WTC11 (cell line): ENCODE results near the gene LGR4. TPM values are rescaled to one million over a fixed set of nuclear protein-coding genes. Genes with fewer than 3 reads are reported as not detected.

Source experiments
- ATAC-seq: fragments of 200-7000 bp; cut with Tn5 transposase; 2 replicates; pipeline ENCODE4 v1.10.0; 2021; ENCODE audit warnings: mild to moderate bottlenecking, moderate library complexity
- CTCF ChIA-PET: fragments of 300-600 bp; sonication (Branson Sonifier 250); formaldehyde crosslinking; loops from one replicate; lab custom pipeline; 2021; ENCODE audit warnings: antibody characterized with exemption; lab: Charles Lee
- POLR2A ChIA-PET: fragments of 350-600 bp; sonication (Branson Sonifier 250); formaldehyde crosslinking; loops from one replicate; lab custom pipeline; 2021; ENCODE audit warnings: antibody characterized with exemption; lab: Charles Lee
- DNase-seq: peaks from one replicate; pipeline ENCODE4 v3.0.0; 2021; ENCODE audit warnings: low spot score
- H3K27ac Mint-ChIP-seq: 2 replicates; pipeline ENCODE4 v1.8.0; 2021; ENCODE audit warnings: mixed read lengths
- H3K27me3 Mint-ChIP-seq: 2 replicates; pipeline ENCODE4 v1.8.0; 2021; ENCODE audit warnings: low read depth, mild to moderate bottlenecking, moderate library complexity, mixed read lengths
- H3K36me3 Mint-ChIP-seq: 2 replicates; pipeline ENCODE4 v1.8.0; 2021; ENCODE audit warnings: mixed read lengths
- H3K4me1 Mint-ChIP-seq: 2 replicates; pipeline ENCODE4 v1.8.0; 2022; ENCODE audit warnings: mixed read lengths
- H3K4me3 Mint-ChIP-seq: 2 replicates; pipeline ENCODE4 v1.8.0; 2021; ENCODE audit warnings: mild to moderate bottlenecking, moderate library complexity, mixed read lengths
- H3K9me3 Mint-ChIP-seq: 2 replicates; pipeline ENCODE4 v1.8.0; 2021; ENCODE audit warnings: mixed read lengths
- AR ChIP-seq: fragments of 250-450 bp; sonication (Bioruptor Pico); IDR thresholded peaks from 2 replicates; pipeline ENCODE4 v1.9.0; 2021; ENCODE audit warnings: mild to moderate bottlenecking
- ATF3 ChIP-seq: sonication (generic); formaldehyde crosslinking; conservative IDR thresholded peaks from 2 replicates; pipeline ENCODE4 v1.8.1; 2022; ENCODE audit warnings: mild to moderate bottlenecking, missing genetic modification reagents
- CREB1 ChIP-seq: sonication (generic); formaldehyde crosslinking; IDR thresholded peaks from 2 replicates; pipeline ENCODE4 v1.8.0; 2023; ENCODE audit warnings: mild to moderate bottlenecking, missing genetic modification reagents
- CREM ChIP-seq: sonication (generic); formaldehyde crosslinking; IDR thresholded peaks from 2 replicates; pipeline ENCODE4 v1.8.1; 2022; ENCODE audit warnings: mild to moderate bottlenecking, missing genetic modification reagents, moderate library complexity
- CTCF ChIP-seq: fragments of 200-600 bp; IDR thresholded peaks from 2 replicates; pipeline ENCODE4 v1.8.0; 2022; ENCODE audit warnings: antibody characterized with exemption
- E2F5 ChIP-seq: sonication (generic); formaldehyde crosslinking; IDR thresholded peaks from 2 replicates; pipeline ENCODE4 v1.8.1; 2022; ENCODE audit warnings: mild to moderate bottlenecking, moderate library complexity, missing genetic modification reagents
- ELF4 ChIP-seq: sonication (generic); formaldehyde crosslinking; IDR thresholded peaks from 2 replicates; pipeline ENCODE4 v1.8.1; 2022; ENCODE audit warnings: low read depth, mild to moderate bottlenecking, moderate library complexity, missing genetic modification reagents
- EMX1 ChIP-seq: fragments of 250-450 bp; sonication (Bioruptor Pico); IDR thresholded peaks from 2 replicates; pipeline ENCODE4 v1.8.0; 2021; ENCODE audit warnings: mild to moderate bottlenecking
- FOXJ3 ChIP-seq: sonication (generic); formaldehyde crosslinking; IDR thresholded peaks from 2 replicates; pipeline ENCODE4 v1.9.0; 2021; ENCODE audit warnings: missing genetic modification reagents, mild to moderate bottlenecking, borderline replicate concordance
- FOXP1 ChIP-seq: sonication (generic); formaldehyde crosslinking; IDR thresholded peaks from 2 replicates; pipeline ENCODE4 v1.8.0; 2022; ENCODE audit warnings: missing genetic modification reagents, mild to moderate bottlenecking, moderate library complexity, borderline replicate concordance
- GABPB1 ChIP-seq: sonication (generic); formaldehyde crosslinking; IDR thresholded peaks from 2 replicates; pipeline ENCODE4 v1.8.1; 2023; ENCODE audit warnings: mild to moderate bottlenecking, missing genetic modification reagents
- HMGA2 ChIP-seq: fragments of 250-450 bp; sonication (Bioruptor Pico); IDR thresholded peaks from 2 replicates; pipeline ENCODE4 v1.4.0; 2021; ENCODE audit warnings: mild to moderate bottlenecking, moderate library complexity
- JUN ChIP-seq: sonication (generic); formaldehyde crosslinking; IDR thresholded peaks from 2 replicates; pipeline ENCODE4 v1.8.0; 2023; ENCODE audit warnings: mild to moderate bottlenecking, missing genetic modification reagents
- NFATC4 ChIP-seq: fragments of 250-450 bp; sonication (Bioruptor Pico); IDR thresholded peaks from 2 replicates; pipeline ENCODE4 v1.9.0; 2021; ENCODE audit warnings: mild to moderate bottlenecking
- SMAD3 ChIP-seq: sonication (generic); formaldehyde crosslinking; IDR thresholded peaks from 2 replicates; pipeline ENCODE4 v1.8.0; 2022; ENCODE audit warnings: missing genetic modification reagents, mild to moderate bottlenecking, borderline replicate concordance
- SOX15 ChIP-seq: fragments of 250-450 bp; sonication (Bioruptor Pico); IDR thresholded peaks from 2 replicates; pipeline ENCODE4 v1.9.0; 2021; ENCODE audit warnings: mild to moderate bottlenecking
- ZBTB21 ChIP-seq: sonication (generic); formaldehyde crosslinking; IDR thresholded peaks from 2 replicates; pipeline ENCODE4 v1.8.1; 2023; ENCODE audit warnings: mild to moderate bottlenecking, missing genetic modification reagents, borderline replicate concordance
- ZNF138 ChIP-seq: sonication (generic); formaldehyde crosslinking; conservative IDR thresholded peaks from 2 replicates; pipeline ENCODE4 v1.8.1; 2022; ENCODE audit warnings: mild to moderate bottlenecking, moderate library complexity, missing genetic modification reagents
- ZNF671 ChIP-seq: fragments of 250-450 bp; sonication (Bioruptor Pico); IDR thresholded peaks from 2 replicates; pipeline ENCODE4 v1.8.0; 2021; ENCODE audit warnings: mild to moderate bottlenecking
- total RNA-seq: library from RNA; stranded (reverse); gene quantifications from 3 replicates; pipeline ENCODE4 v1.2.3, GENCODE V29; 2021
- TF ChIP-seq, protein P1 (sequence below): fragments of 250-450 bp; sonication (Bioruptor Pico); IDR thresholded peaks from 2 replicates; pipeline ENCODE4 v1.9.0; 2021; ENCODE audit warnings: mild to moderate bottlenecking, borderline replicate concordance
- TF ChIP-seq, protein P2 (sequence below): sonication (generic); formaldehyde crosslinking; IDR thresholded peaks from 2 replicates; pipeline ENCODE4 v1.8.1; 2022; ENCODE audit warnings: low read depth, missing genetic modification reagents, borderline replicate concordance
- TF ChIP-seq, protein P3 (sequence below): sonication (generic); formaldehyde crosslinking; IDR thresholded peaks from 2 replicates; pipeline ENCODE4 v1.8.1; 2023; ENCODE audit warnings: mild to moderate bottlenecking, missing genetic modification reagents, borderline replicate concordance

LGR4 gene
- total RNA-seq, 1 experiment from 2014 or later = 53.8 TPM

GRCh38 chr11:27379449-27379848 lies 93.1 kb downstream of the LGR4 start:
- ATAC-seq = no peak
- TF ChIP-seq CREM (no peak), FOXJ3 (no peak), HMGA2 (no peak), JUN (no peak), ATF3 (CRISPR knock-in tag) (no peak), AR (CRISPR knock-in tag) (no peak), ZBTB21 (CRISPR knock-in tag) (no peak), SMAD3 (no peak), CREB1 (no peak), CTCF (no peak), E2F5 (CRISPR knock-in tag) (no peak), NFATC4 (CRISPR knock-in tag) (no peak), GABPB1 (CRISPR knock-in tag) (no peak), FOXP1 (CRISPR knock-in tag) (no peak)
- TF ChIP-seq, protein P1, sequence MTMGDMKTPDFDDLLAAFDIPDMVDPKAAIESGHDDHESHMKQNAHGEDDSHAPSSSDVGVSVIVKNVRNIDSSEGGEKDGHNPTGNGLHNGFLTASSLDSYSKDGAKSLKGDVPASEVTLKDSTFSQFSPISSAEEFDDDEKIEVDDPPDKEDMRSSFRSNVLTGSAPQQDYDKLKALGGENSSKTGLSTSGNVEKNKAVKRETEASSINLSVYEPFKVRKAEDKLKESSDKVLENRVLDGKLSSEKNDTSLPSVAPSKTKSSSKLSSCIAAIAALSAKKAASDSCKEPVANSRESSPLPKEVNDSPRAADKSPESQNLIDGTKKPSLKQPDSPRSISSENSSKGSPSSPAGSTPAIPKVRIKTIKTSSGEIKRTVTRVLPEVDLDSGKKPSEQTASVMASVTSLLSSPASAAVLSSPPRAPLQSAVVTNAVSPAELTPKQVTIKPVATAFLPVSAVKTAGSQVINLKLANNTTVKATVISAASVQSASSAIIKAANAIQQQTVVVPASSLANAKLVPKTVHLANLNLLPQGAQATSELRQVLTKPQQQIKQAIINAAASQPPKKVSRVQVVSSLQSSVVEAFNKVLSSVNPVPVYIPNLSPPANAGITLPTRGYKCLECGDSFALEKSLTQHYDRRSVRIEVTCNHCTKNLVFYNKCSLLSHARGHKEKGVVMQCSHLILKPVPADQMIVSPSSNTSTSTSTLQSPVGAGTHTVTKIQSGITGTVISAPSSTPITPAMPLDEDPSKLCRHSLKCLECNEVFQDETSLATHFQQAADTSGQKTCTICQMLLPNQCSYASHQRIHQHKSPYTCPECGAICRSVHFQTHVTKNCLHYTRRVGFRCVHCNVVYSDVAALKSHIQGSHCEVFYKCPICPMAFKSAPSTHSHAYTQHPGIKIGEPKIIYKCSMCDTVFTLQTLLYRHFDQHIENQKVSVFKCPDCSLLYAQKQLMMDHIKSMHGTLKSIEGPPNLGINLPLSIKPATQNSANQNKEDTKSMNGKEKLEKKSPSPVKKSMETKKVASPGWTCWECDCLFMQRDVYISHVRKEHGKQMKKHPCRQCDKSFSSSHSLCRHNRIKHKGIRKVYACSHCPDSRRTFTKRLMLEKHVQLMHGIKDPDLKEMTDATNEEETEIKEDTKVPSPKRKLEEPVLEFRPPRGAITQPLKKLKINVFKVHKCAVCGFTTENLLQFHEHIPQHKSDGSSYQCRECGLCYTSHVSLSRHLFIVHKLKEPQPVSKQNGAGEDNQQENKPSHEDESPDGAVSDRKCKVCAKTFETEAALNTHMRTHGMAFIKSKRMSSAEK (CRISPR knock-in tag) = no peak
- no peak for DNase-seq
- H3K4me3 Mint-ChIP-seq = no peak overlapping the region
- CTCF ChIA-PET = no interaction called here
- POLR2A ChIA-PET = no interaction called here
- H3K27me3 Mint-ChIP-seq = no peaks in the 10 kb centered on the region
- H3K36me3 Mint-ChIP-seq = peaks cover 47% of the 10 kb centered on the region
- no peak overlapping the region for H3K27ac Mint-ChIP-seq
- no peaks in the 10 kb centered on the region for H3K9me3 Mint-ChIP-seq
- no peaks in the 10 kb centered on the region for H3K4me1 Mint-ChIP-seq

- ATAC-seq = no peak
- H3K4me3 Mint-ChIP-seq = no peak overlapping the region
- DNase-seq = no peak
- POLR2A ChIA-PET = no interaction called here
- peaks cover 58% of the 10 kb centered on the region for H3K36me3 Mint-ChIP-seq
- H3K27ac Mint-ChIP-seq = no peak overlapping the region
- CTCF ChIA-PET = interaction anchor here (0.6 to 1.6 kb wide), 3 partner anchors 12 to 153 kb away, joined by 3 to 4 read pairs (median 3); partner anchors contain the start of gene CCDC34
- H3K27me3 Mint-ChIP-seq = no peaks in the 10 kb centered on the region
- no peaks in the 10 kb centered on the region for H3K4me1 Mint-ChIP-seq
- H3K9me3 Mint-ChIP-seq = no peaks in the 10 kb centered on the region
- TF ChIP-seq, protein P2, sequence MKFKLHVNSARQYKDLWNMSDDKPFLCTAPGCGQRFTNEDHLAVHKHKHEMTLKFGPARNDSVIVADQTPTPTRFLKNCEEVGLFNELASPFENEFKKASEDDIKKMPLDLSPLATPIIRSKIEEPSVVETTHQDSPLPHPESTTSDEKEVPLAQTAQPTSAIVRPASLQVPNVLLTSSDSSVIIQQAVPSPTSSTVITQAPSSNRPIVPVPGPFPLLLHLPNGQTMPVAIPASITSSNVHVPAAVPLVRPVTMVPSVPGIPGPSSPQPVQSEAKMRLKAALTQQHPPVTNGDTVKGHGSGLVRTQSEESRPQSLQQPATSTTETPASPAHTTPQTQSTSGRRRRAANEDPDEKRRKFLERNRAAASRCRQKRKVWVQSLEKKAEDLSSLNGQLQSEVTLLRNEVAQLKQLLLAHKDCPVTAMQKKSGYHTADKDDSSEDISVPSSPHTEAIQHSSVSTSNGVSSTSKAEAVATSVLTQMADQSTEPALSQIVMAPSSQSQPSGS (CRISPR knock-in tag) = no peak
- TF ChIP-seq ZNF138 (CRISPR knock-in tag) (no peak), JUN (no peak), ZNF671 (no peak), SOX15 (CRISPR knock-in tag) (no peak), ELF4 (CRISPR knock-in tag) (no peak), EMX1 (CRISPR knock-in tag) (no peak)
- TF ChIP-seq, protein P3, sequence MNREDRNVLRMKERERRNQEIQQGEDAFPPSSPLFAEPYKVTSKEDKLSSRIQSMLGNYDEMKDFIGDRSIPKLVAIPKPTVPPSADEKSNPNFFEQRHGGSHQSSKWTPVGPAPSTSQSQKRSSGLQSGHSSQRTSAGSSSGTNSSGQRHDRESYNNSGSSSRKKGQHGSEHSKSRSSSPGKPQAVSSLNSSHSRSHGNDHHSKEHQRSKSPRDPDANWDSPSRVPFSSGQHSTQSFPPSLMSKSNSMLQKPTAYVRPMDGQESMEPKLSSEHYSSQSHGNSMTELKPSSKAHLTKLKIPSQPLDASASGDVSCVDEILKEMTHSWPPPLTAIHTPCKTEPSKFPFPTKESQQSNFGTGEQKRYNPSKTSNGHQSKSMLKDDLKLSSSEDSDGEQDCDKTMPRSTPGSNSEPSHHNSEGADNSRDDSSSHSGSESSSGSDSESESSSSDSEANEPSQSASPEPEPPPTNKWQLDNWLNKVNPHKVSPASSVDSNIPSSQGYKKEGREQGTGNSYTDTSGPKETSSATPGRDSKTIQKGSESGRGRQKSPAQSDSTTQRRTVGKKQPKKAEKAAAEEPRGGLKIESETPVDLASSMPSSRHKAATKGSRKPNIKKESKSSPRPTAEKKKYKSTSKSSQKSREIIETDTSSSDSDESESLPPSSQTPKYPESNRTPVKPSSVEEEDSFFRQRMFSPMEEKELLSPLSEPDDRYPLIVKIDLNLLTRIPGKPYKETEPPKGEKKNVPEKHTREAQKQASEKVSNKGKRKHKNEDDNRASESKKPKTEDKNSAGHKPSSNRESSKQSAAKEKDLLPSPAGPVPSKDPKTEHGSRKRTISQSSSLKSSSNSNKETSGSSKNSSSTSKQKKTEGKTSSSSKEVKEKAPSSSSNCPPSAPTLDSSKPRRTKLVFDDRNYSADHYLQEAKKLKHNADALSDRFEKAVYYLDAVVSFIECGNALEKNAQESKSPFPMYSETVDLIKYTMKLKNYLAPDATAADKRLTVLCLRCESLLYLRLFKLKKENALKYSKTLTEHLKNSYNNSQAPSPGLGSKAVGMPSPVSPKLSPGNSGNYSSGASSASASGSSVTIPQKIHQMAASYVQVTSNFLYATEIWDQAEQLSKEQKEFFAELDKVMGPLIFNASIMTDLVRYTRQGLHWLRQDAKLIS = no peak
These were observed 97.2 kb downstream of the LGR4 start for GRCh38 chr11:27375370-27375769.
